Glomerular visceral epithelial cell (primary cell): ENCODE data around the gene ARMC5.
"Not testable (repeated sequence)": the region's sequence is repeated elsewhere in the genome, so short reads cannot be mapped to it uniquely, and the experiment has no call there.

Experiments used
- DNase-seq: peaks from one replicate; pipeline ENCODE4 v3.0.0-alpha.2; 2016; ENCODE audit errors: extremely low spot score

Gene ARMC5

GRCh38 chr16:31477220-31478216 is 18.2 kb downstream of the ARMC5 start:
- no peak for DNase-seq

GRCh38 chr16:31478956-31479355 is 19.7 kb downstream of the ARMC5 start:
- no peak for DNase-seq

GRCh38 chr16:31479751-31480150 is 20.4 kb downstream of the ARMC5 start:
- no peak for DNase-seq

- DNase-seq, result no peak
Measured at GRCh38 chr16:31480851-31481536, 21.7 kb downstream of the ARMC5 start.

GRCh38 chr16:31483081-31483480 is 23.8 kb downstream of the ARMC5 start, which contains the start of gene SLC5A2:
SLC5A2 (plus strand) TSS chr16:31483123; CDS start chr16:31483137, 14 bp downstream.
- no peak for DNase-seq

GRCh38 chr16:31484048-31484447 is 24.7 kb downstream of the ARMC5 start:
- DNase-seq, result not testable (repeated sequence)

- DNase-seq, result peak; percentile 87
Measured at GRCh38 chr16:31484491-31485171, 25.3 kb downstream of the ARMC5 start.

- DNase-seq, result no peak
Measured at GRCh38 chr16:31485571-31485970, 26.3 kb downstream of the ARMC5 start.

GRCh38 chr16:31486045-31486444 is 26.7 kb downstream of the ARMC5 start:
- DNase-seq, result no peak

- DNase-seq, result no peak
Measured at GRCh38 chr16:31487071-31487719, 27.9 kb downstream of the ARMC5 start.

- DNase-seq, result peak; percentile 65
Measured at GRCh38 chr16:31487720-31488467, 28.6 kb downstream of the ARMC5 start.

GRCh38 chr16:31488468-31489297 is 29.4 kb downstream of the ARMC5 start:
- DNase-seq, result no peak

GRCh38 chr16:31489298-31489564 is 29.9 kb downstream of the ARMC5 start:
- DNase-seq, result no peak

- DNase-seq, result no peak
Measured at GRCh38 chr16:31489616-31490584, 30.6 kb downstream of the ARMC5 start.

- DNase-seq, result no peak
Measured at GRCh38 chr16:31491778-31492418, 32.6 kb downstream of the ARMC5 start.

- DNase-seq, result no peak
Measured at GRCh38 chr16:31493506-31494125, 34.3 kb downstream of the ARMC5 start.

- DNase-seq, result no peak
Measured at GRCh38 chr16:31496670-31497069, 37.4 kb downstream of the ARMC5 start.

- DNase-seq, result no peak
Measured at GRCh38 chr16:31498493-31498892, 39.2 kb downstream of the ARMC5 start.
